BLaER1 treated with 17β-estradiol and CSF1 and Interleukin-3, amounts not matched to agents 10 nM and 100 nM (cell line): ENCODE results near the gene BEAN1.

Source experiments
- H3K27ac ChIP-seq, 11 experiments: shearing (Covaris generic); formaldehyde crosslinking; 2 replicates each; pipeline ENCODE4 v1.8.1; 2022
- H3K27me3 ChIP-seq, 11 experiments: shearing (Covaris generic); formaldehyde crosslinking; 2 replicates each; pipeline ENCODE4 v1.8.1; 2022
- H3K36me3 ChIP-seq, 11 experiments: shearing (Covaris generic); formaldehyde crosslinking; 2 replicates each; pipeline ENCODE4 v1.8.1; 2022
- H3K4me1 ChIP-seq, 10 experiments: shearing (Covaris generic); formaldehyde crosslinking; 2 replicates each; pipeline ENCODE4 v1.8.1; 2022
- H3K4me2 ChIP-seq, 11 experiments: shearing (Covaris generic); formaldehyde crosslinking; 2 replicates each; pipeline ENCODE4 v1.8.1; 2022
- H3K4me3 ChIP-seq, 10 experiments: shearing (Covaris generic); formaldehyde crosslinking; 2 replicates each; pipeline ENCODE4 v1.8.1; 2022
- H3K9ac ChIP-seq, 11 experiments: shearing (Covaris generic); formaldehyde crosslinking; 2 replicates each; pipeline ENCODE4 v1.8.1; 2022
- H3K9me3 ChIP-seq, 11 experiments: shearing (Covaris generic); formaldehyde crosslinking; replicated peaks in 1 of 11; 2 replicates each; pipeline ENCODE4 v1.8.1; 2022
- H4K20me1 ChIP-seq, 11 experiments: shearing (Covaris generic); formaldehyde crosslinking; 2 replicates each; pipeline ENCODE4 v1.8.1; 2022
- Cebpa-rat ChIP-seq, 11 experiments: shearing (Covaris generic); IDR thresholded peaks; 2 replicates each; pipeline ENCODE4 v1.8.1; 2022

BEAN1 gene

GRCh38 chr16:66467611-66468010 lies 40.5 kb downstream of the BEAN1 start:
- no peaks in the 10 kb centered on the region; a peak in 1 of 22 replicates for H4K20me1 ChIP-seq
- no peak for TF ChIP-seq Cebpa-rat (IDR thresholded peaks at IDR 0.05)
- peaks cover 0 to 10% (median 0%) of the 10 kb centered on the region in 11 experiments; a peak in 8 of 22 replicates for H3K27me3 ChIP-seq
- H3K4me3 ChIP-seq = no peak overlapping the region
- H3K4me1 ChIP-seq = peaks cover 0 to 10% (median 7%) of the 10 kb centered on the region in 10 experiments; a peak in 10 of 20 replicates
- H3K9me3 ChIP-seq = peaks cover 0 to 19% (median 10%) of the 10 kb centered on the region in 11 experiments; a peak in 16 of 22 replicates
- no peak overlapping the region for H3K9ac ChIP-seq
- H3K4me2 ChIP-seq = no peak overlapping the region
- H3K27ac ChIP-seq = no peak overlapping the region
- no peaks in the 10 kb centered on the region for H3K36me3 ChIP-seq

DNA sequence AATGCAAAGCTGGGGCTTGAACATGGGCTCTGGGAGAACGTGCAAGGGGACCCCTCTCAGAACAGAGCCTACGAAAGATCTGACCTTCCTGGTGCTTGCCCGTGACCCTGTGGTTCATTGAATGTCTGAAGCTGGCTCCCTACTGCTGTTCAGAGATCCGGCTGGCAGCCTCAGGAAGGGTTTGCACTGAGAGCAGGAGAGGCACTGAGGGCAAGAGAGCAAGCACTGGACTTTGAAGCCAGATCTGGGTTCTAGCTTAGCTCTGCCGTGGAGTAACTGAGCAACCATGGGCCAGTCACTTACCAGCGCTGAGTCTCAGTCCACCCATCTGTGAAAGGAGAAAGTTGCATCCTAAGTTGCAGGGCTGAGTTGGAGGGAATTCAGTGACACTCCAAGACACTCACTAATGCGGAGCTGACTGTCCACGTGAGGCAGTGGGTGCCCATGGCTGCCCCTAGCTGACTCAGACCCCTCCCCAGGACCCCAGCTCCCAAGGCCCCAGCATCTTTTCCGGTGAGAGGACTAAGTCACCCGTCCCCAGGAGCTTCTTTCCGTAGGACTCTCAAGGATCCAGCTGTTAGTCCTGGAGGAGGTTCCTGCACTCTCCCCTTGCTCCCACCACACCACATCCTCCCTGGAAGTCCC lies 41.3 kb downstream of the BEAN1 start:
- Histone ChIP-seq H3K27me3 (peaks cover 0 to 10% (median 0%) of the 10 kb centered on the region in 11 experiments; a peak in 8 of 22 replicates), H4K20me1 (no peaks in the 10 kb centered on the region; a peak in 1 of 22 replicates), H3K4me1 (peaks cover 0 to 10% (median 7%) of the 10 kb centered on the region in 10 experiments; a peak in 10 of 20 replicates), H3K4me2 (no peak overlapping the region), H3K4me3 (no peak overlapping the region), H3K36me3 (no peaks in the 10 kb centered on the region), H3K27ac (no peak overlapping the region), H3K9ac (no peak overlapping the region), H3K9me3 (peaks cover 0 to 19% (median 10%) of the 10 kb centered on the region in 11 experiments; a peak in 16 of 22 replicates)
- no peak for TF ChIP-seq Cebpa-rat (IDR thresholded peaks at IDR 0.05)

DNA sequence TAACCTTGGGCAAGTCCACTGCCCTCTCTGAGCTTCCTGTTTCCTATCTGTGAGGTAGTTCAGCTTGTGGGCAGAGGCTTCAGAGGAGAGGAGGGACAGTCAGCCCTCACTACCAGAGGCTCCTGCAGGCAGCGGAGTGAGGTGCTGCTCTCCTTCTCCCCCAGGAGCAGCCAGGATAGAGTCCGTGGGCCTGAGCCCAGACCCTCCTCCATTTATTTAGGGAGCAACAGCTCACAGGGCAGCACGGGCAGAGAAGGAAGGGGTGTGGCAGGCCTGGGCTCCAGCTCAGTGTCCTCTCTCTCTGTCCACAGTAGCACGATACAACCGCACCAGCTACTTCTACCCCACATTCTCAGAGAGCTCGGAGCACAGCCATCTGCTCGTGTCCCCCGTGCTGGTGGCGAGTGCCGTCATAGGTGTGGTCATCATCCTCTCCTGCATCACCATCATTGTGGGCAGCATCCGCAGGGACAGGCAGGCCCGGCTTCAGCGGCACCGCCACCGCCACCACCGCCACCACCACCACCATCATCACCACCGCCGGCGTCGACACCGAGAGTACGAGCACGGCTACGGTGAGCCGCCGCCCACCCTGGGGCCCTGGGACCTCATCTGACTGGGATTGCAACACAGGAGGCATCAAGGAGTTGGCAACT lies 42.3 kb downstream of the BEAN1 start:
- peaks cover 0 to 19% (median 10%) of the 10 kb centered on the region in 11 experiments; a peak in 16 of 22 replicates for H3K9me3 ChIP-seq
- no peak for TF ChIP-seq Cebpa-rat (IDR thresholded peaks at IDR 0.05)
- H3K27me3 ChIP-seq = peaks cover 0 to 3% (median 0%) of the 10 kb centered on the region in 11 experiments; a peak in 7 of 22 replicates
- no peak overlapping the region for H3K9ac ChIP-seq
- no peak overlapping the region for H3K27ac ChIP-seq
- H3K4me1 ChIP-seq = peaks cover 0 to 7% (median under 1%) of the 10 kb centered on the region in 10 experiments; a peak in 8 of 20 replicates
- H3K4me3 ChIP-seq = no peak overlapping the region
- no peak overlapping the region for H3K4me2 ChIP-seq
- H3K36me3 ChIP-seq = no peaks in the 10 kb centered on the region
- no peaks in the 10 kb centered on the region; a peak in 1 of 22 replicates for H4K20me1 ChIP-seq

DNA sequence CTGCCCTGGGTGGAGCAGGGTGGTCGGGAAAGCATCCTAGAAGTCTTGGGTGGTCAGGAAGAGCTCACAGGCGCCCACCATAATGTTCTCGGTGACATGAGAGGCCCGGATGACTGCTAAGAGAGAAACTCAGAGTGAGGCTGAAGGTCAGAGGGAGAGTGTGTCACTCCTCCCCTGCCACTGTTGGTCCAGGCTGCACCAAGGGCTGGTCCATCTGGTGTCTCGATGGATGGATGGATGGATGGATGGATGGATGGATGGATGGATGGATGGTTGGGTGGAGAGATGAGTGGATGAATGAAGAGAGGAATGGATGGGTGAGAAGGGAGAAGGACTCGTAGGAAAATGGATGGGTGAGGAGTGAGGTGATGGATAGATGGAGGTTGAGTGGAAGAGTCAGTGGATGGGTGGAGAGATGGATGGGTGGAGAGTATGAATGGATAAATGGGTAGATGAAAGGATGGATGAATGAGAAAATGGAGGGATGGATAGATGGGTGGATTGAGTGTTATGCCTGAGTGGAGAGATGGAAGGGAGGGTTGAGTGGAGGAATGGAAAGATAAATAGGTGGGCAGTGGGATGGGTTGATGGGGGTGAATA lies 43.0 kb downstream of the BEAN1 start:
- no peaks in the 10 kb centered on the region; a peak in 1 of 22 replicates for H4K20me1 ChIP-seq
- no peak overlapping the region for H3K9ac ChIP-seq
- H3K4me1 ChIP-seq = peaks cover 0 to 12% (median 5%) of the 10 kb centered on the region in 10 experiments; a peak in 18 of 20 replicates
- no peaks in the 10 kb centered on the region for H3K27me3 ChIP-seq
- peaks cover 0 to 19% (median 10%) of the 10 kb centered on the region in 11 experiments; a peak in 16 of 22 replicates for H3K9me3 ChIP-seq
- no peak for TF ChIP-seq Cebpa-rat (IDR thresholded peaks at IDR 0.05)
- H3K36me3 ChIP-seq = no peaks in the 10 kb centered on the region
- H3K4me2 ChIP-seq = no peak overlapping the region
- no peak overlapping the region for H3K27ac ChIP-seq
- H3K4me3 ChIP-seq = no peak overlapping the region

DNA sequence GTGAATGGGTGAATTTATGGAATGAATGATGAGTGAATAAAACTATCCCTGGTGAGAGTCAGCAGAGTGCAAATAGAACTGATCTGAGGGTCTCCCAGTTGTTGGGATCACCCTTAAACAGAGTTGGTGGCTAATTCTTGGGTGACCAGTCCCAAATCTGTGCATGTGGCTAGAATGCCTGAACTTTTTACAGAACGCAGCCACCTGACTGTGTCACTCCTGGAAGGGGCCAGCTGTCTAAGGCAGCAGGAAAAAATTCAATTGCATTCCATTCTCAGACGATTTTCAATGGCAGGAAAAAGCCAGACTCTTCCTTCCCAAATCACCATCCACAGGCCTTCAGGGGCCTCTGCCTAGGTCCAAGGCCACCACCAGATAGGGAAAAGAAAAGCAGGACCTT lies 43.5 kb downstream of the BEAN1 start:
- Histone ChIP-seq H3K4me1 (peaks cover 0 to 17% (median 10%) of the 10 kb centered on the region in 10 experiments; a peak in 18 of 20 replicates), H3K4me2 (no peak overlapping the region), H3K9ac (no peak overlapping the region), H3K27me3 (no peaks in the 10 kb centered on the region), H4K20me1 (no peaks in the 10 kb centered on the region; a peak in 1 of 22 replicates), H3K36me3 (no peaks in the 10 kb centered on the region), H3K4me3 (no peak overlapping the region), H3K27ac (no peak overlapping the region), H3K9me3 (peaks cover 0 to 19% (median 10%) of the 10 kb centered on the region in 11 experiments; a peak in 16 of 22 replicates)
- TF ChIP-seq Cebpa-rat (IDR thresholded peaks at IDR 0.05) = no peak

GRCh38 chr16:66471264-66471663 lies 44.2 kb downstream of the BEAN1 start:
- Histone ChIP-seq H3K4me2 (no peak overlapping the region), H3K36me3 (no peaks in the 10 kb centered on the region), H4K20me1 (no peaks in the 10 kb centered on the region; a peak in 1 of 22 replicates), H3K9ac (no peak overlapping the region), H3K4me1 (peaks cover 0 to 20% (median 11%) of the 10 kb centered on the region in 10 experiments; a peak in 18 of 20 replicates), H3K4me3 (no peak overlapping the region), H3K27me3 (no peaks in the 10 kb centered on the region), H3K27ac (no peak overlapping the region), H3K9me3 (peaks cover 0 to 15% (median 8%) of the 10 kb centered on the region in 11 experiments; a peak in 16 of 22 replicates)
- no peak for TF ChIP-seq Cebpa-rat (IDR thresholded peaks at IDR 0.05)

DNA sequence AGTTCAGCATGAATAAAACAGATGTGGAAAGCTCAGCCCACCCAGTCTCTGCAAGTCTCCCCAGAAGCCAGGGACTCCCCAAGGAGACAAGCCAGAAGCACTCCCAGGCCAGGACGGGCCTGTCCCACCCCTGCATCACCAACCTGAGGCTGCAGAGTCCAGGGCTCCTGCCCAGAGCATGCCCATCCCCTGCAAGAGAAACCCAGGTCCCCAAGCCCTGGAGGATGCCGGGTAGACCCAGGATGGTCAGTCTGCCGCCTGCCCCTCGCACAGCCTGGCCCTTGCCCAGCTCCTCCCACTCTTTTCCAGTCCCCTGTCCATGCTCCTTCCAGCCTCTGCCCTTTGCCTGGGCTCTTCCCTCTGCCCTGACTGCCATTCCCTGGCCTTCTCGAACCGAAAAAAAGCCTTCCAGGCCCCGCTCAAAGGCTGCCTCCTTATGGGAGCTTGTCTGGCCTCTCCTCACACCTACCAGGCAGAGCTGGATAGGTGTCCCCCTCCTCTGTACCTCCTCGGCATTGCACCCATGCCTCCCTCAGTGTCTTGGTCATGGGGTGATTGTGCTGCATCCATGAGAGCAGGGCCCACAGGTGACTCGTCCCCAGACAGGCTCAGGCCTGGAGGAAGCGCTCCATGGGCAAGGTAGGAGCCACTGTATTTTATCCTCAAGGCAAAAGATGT lies 44.8 kb downstream of the BEAN1 start:
- H3K4me3 ChIP-seq = no peak overlapping the region

GRCh38 chr16:66473051-66473571 lies 46.0 kb downstream of the BEAN1 start:
- H3K27ac ChIP-seq = no peak overlapping the region
- no peak overlapping the region for H3K4me3 ChIP-seq
- peaks cover 8 to 38% (median 30%) of the 10 kb centered on the region in 10 experiments for H3K4me1 ChIP-seq
- no peaks in the 10 kb centered on the region for H3K36me3 ChIP-seq
- no peak overlapping the region for H3K9ac ChIP-seq
- H4K20me1 ChIP-seq = no peaks in the 10 kb centered on the region; a peak in 1 of 22 replicates
- H3K27me3 ChIP-seq = no peaks in the 10 kb centered on the region
- H3K9me3 ChIP-seq = no peaks in the 10 kb centered on the region
- H3K4me2 ChIP-seq = no peak overlapping the region
- no peak for TF ChIP-seq Cebpa-rat (IDR thresholded peaks at IDR 0.05)

More for the DNA sequence above, 44.8 kb downstream of the BEAN1 start:
- H3K4me1 ChIP-seq = peaks cover 0 to 26% (median 17%) of the 10 kb centered on the region in 10 experiments; a peak in 18 of 20 replicates
- TF ChIP-seq Cebpa-rat (IDR thresholded peaks at IDR 0.05) = no peak
- no peak overlapping the region for H3K4me2 ChIP-seq
- H4K20me1 ChIP-seq = no peaks in the 10 kb centered on the region; a peak in 1 of 22 replicates
- H3K27me3 ChIP-seq = no peaks in the 10 kb centered on the region
- H3K9me3 ChIP-seq = peaks cover 0 to 9% (median 2%) of the 10 kb centered on the region in 11 experiments; a peak in 13 of 22 replicates
- H3K27ac ChIP-seq = no peak overlapping the region
- no peak overlapping the region for H3K9ac ChIP-seq
- H3K36me3 ChIP-seq = no peaks in the 10 kb centered on the region
